NCI-H2227 (cell line): ENCODE data around the gene SNAP25.

Experiments
- DNase-seq: peaks from one replicate; lab custom pipeline; 2025; ENCODE audit not compliant: unreplicated experiment; lab: John Stamatoyannopoulos, UW

Gene SNAP25

DNA sequence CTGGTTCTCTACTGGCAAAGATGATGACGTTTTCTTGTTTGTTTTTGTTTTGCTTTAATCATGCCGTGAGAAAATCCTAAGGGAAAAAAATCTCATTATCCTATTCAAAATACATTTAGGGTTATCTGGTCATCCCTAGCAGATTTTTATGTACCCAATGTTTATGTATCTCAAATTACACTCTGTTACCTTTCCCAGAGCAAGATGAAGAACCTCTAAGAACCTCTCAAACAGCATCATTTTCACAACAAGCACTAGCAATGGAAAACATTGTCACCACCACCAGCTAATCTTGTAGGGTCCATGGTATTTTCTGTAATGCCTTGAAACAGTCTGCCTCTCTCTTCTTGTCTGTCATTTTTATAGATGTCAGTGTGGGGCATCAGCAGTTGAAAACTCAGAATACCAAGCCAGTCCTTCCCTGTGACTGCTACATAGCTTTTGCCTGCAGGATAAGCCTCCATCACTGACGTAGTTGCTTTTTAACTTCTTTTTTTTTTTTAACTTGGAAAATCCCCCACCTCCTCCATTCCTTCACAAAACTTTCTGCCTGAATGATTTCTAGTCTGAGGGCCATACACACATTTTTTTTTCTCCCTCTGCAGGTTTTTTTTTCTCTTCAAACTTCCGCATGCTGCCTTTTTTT is 2.4 kb upstream of the SNAP25 start:
- DNase-seq = no peak

DNA sequence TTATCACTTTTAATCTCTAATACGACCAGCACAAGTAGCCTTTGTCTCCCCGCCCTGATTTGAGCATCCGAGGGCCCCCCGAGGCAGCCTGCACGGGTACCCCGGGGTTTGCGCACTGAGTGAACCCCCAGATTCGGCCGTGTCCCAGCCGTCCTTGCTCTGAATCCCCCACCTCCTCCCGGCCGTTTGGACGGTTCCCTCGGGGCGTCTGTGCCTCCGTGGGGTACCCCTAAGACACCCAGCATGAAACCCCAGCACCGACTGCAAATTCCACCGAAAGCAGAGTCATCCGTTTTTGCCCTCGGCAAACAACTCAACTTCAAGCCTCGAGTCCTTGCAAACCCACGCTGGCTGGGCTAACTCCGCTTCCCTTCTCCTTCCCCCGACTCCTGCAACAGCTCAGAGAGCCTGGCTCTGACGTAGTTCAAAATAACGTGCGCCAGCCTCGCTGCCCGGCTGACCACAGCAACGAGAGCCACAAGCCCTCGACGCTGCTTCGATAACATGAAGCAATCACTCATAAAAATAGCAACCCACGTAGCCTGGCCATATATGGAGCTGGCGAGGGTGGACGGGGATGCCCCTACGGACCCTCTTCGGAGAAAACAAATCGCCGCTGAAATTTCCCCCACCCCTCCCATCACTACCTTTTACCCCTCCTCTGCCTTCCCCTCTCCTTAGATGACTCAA is 764 bp upstream of the SNAP25 start:
- DNase-seq = peak; percentile 89

DNA sequence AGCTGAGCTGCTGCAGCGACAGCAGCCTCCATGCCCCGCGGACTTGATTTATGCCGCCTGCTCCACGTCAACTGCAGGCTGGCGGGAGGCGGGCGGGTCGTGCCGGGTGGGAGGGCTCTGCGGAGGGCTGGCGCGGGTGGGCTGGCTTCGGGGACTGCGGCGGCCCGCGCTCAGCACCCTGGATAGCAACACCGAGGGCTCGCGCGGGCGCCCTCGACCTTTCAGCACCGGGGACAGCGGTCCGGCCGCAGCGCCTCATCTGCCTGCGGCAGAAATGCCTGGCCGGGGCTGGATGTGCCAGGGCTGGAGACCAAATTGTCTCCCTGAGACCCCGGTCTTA is 792 bp downstream of the SNAP25 start:
- peak; percentile 82 for DNase-seq

DNA sequence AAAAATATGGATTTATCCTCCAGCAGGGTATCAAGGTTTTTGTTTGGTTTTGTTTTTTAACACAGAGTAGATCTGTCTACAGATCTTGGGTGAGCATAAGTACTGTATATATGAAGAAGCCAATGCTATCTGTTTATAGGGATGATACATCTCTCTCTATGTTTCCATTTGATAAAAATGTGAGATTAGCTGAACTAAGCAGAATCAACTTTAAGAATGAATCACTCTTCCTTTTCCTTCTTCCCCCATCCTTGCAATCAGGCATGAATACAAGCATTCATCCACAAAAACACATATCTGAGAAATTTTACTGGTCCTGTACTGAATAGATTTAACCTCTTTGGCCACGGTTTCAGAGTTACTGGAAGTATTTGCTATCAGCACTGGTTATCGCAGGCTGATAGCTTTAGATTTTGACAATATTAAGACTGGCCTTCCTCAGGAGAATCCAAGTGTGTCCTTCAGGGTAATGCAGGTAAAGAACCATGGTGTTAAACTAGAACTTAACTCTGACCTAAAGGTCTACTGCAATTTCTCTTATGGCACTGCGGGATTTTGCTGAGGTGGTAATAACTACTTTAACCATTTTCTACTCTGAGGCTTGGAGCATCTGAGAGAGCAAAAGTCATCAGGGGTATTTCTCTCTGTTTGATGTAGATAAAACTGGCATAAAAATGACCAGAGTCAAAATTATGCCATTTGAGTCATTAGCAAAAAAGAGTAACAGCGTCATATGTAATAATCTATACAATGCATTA is 1.5 kb downstream of the SNAP25 start:
- DNase-seq = no peak

DNA sequence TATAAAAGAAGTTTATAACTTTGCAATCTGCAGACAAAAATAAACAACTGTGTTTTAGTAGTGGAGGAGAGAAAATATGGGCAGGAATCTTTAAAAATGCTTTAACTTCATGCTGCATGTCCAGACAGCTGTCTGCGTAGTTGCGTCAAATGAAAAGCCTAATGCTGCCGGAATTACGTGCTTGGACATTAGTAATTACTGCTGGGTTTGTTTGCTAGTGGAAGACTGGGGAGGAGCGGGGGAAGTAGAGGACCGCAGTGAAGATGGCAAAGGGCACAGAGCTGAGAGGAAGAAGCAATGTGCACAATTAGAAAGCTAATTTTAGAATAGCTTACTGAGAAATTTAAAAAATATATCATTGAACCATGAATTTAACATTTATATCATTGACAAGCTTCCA is 2.4 kb downstream of the SNAP25 start:
- DNase-seq = peak; percentile 49

DNA sequence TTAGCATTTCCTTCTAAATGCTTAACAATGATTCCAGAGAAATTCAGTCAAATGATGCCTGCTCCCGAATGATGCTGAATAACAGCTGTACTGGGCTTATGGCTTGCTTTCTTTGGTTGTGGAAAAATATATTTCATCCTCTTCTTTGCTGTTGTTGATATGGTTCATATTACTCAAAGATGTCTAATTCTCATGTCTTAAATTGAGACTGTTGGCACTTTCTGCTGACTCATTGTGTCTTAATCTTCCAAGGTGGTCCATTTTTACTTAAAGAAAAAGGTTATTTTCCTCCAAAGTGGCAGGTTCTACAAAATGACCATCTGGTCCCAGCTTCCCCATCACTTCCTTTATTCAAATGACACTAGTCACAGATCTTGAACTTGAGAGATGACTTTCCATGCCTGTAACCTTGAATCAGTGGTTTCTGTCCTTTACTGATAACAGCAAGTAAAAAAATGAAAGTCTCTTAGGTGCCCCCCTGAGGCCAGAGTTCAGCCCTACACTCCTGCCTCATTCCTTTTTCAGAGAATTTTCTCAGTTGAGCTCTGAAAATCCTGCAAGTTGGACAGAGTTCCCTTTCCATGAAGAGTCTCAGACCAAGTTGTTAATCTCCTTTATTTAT is 6.9 kb downstream of the SNAP25 start:
- peak; percentile 8 for DNase-seq

DNA sequence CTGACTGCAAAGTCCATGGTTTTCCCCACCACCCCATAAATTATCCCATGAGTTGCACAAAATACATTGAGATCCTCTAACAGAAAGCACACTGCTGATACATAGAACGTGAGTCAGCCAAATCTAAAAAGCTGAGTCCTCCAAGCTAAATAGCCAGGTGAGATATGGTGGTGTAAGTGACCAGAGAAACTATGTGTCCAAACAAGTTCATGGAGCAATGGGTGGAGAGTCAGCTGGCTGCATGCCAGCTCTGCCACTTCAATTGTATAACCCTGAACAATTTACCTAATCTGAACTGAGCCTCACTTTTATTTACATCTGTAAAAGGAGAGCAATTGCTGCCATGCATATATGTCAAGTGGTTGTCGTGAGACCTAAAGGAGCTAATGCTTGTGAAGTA is 9.7 kb downstream of the SNAP25 start:
- DNase-seq = peak; percentile 34

DNA sequence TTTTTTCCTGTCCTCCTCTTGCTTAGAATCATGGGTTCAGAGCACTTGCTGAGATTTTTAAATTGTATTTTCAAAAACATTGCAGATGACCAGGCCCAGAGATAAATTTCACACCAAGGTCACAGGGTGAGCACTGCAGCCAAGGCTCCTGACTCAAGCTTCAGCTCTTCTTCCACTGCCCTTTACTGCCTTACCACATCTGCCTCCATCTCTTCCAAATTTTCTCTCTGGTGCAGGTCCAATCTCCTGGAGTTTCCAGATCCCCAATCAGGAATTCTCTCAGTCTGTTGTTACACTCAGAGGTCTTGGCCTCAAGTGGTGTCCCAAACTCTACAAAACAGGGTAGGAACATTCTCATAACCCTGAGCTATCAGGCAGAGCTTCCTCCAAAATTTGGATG is 12.7 kb downstream of the SNAP25 start:
- no peak for DNase-seq

DNA sequence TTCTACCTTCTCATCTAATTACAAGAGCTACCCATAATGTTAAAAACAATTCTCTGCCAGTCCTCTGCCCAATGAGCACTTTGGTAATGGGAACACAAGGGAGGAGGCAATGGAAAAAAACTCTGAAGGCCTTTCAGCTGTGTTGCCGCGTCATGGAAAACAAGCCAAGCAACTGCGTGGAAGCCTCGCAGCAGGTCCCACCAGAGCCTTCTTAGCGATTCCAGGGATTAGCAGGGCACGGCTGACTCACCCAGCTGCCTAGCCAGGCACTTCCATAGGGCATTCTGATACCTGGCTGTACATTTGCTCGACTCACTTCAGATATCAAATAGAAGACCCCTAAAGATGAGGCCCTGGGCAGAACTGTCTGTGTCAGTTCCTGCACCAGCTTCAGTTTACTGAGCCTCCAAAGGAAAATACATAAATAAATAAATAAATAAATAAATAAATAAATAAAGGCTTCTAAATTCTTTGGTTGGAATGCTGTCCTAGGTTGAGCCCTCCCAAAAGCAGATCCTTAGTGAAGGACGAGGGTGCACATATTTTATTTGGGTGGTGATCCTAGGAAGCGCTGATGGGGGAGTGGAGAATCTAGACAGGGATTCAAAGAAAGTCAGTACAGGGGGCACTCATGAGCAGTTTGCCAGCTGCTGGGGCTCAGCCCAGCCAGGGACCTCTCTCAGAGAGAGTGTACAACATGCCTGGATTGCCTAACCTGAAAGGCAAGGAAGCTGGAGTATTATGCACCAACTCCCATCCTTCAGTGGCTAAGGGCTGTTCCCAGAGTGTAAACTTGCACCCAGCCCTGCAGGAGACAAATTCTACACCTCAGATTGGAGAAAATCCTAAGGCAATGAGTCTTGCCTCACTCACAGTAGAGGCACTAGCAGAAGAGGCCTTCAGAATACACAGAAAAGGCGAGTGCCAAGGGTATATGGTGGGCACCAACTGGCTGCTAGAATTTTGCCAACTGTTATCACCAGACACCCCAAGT is 18.2 kb downstream of the SNAP25 start:
- no peak for DNase-seq

DNA sequence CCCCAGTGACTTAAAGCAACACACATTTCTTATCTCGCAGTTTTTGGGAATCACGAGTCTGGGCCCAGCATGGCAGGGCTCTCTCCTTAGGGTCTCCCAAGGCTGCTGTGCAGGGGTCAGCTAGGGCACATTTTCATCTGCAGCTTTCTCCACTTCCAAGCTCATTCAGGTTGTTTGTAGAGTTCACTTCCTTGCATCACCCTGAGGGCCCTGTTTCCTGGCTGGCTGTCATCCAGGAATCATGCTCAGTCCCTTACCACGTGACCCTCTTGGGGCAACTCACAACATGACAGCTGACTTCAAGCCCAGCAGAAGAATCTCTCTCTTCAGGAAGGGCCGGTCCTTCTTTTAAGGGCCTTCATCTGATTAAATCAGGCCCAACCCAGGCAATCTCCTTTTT is 21.3 kb downstream of the SNAP25 start:
- peak; percentile 10 for DNase-seq

DNA sequence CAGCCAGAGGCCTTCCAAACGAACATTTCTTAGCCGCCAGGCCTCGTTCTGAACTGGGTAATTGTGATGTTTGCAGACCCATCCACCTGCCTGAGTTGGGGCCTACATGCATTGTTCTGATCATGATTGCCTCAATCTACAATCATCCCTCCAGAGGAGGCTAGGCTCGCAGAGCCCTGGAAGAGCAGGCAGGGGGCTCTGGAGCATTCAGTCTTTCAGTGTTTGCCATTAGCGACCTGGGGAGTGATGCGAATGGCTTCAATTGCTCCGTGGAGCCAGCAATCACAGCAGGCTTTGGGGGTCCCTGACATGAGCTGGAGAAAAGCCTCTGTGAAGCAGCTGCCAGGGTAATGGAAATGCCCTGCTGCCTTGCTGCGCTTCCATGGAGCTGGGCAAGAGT is 22.0 kb downstream of the SNAP25 start:
- DNase-seq = peak; percentile 25

DNA sequence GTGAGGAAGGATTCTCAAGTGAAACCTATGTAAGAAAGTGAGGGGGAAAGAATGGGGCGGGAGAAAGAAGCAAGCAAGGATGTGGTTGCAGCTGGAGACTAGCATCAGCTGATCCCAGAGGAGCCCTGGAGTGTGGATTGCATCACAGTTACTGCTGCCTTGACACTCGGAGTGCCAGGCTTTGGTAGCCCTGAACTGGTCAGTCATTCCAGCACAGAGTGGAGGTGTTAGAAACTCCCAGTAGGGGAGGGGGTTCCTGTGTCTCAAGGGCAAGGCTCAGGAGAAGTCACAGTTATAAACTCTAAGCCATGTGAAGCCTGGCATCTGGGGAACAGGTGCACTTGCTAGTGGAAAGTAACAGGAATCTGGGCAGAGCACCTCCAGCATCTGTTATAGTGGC is 23.5 kb downstream of the SNAP25 start:
- no peak for DNase-seq

DNA sequence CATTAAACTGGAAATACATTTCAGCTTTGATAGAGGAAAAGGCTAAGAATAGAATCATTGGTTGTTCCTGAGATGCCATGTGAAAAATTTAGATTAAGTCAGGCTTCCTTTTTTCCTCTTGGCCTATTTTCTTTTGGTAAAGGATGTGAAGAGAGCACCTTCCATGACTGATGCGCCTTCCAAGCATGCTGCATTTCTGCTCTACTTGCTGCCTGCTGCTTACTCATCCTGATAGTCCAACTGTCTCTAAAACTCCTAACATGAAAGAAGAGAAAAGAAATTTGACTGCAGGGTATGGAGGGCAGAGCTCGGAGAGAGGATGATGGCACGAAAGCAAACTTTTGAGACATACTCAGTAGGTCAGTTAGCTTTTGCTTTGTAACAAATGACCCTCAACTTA is 28.8 kb downstream of the SNAP25 start:
- no peak for DNase-seq

DNA sequence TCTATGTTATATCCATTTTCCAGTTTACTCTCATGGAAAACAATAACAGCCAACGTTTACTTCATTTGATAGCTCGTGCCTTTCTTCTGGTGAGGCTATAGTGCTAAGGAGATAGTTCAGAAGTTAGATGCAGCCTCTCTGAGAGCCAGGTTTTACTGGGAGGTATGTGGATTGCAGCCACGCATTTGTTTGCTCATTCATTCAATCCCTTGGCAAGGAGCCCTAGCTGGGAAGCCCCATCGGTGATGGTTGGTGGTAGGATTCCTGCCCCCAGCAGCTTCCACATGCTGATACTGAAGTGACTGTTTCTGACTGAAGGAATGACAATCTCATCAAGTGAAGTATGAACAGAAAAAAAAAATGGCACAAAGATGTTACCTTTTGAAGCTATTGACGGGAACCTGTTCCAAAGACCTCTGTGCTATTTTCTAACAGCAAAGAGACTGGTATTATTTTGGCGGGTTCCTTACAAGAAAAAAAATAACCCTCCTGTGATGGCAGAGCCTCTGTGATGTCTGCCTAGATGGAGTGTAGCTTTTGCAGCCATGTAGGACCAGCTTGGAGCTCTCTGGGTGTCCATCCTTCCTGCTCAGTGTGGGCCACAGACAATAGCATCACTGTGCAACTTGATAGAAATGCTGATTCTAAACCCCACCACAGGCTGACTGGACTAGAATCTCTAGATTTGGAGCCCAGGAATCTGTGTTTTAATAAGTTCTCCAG is 30.6 kb downstream of the SNAP25 start:
- DNase-seq = no peak

DNA sequence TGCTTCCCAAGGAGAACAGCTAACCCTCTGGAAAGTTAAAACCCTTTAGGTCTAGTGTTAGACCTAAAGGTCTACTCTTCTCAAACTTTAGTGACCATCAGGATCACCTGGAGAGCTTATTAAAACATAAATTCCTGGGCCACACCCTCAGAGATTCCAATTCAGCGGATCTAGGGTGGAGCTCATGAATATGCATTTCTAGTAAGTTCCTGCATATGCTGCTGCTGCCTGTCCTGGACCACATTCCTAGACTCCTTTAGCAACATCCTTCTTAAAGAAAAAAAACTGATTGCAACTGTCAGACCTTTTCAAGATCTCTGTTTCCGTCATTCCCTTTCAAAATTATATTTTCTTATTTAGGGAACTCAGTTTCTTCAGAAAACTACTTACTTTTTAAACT is 31.2 kb downstream of the SNAP25 start:
- no peak for DNase-seq

DNA sequence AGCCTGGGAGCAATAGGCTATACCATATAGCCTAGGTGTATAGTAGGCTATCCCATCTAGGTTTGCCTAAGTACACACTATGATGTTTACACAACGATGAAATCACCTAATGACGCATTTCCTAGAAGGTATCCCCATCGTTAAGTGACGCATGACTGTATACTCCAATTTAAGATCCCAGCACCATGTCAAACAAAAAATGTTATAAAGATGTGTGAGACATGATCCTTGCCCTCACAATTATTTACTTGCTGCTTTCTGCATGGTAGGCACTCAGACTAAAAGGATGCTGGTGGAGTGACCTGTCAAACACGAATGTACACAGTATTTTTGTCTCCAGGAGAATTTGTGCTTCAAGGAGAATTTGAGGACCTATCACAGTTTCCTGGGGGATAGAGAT is 32.3 kb downstream of the SNAP25 start:
- no peak for DNase-seq

DNA sequence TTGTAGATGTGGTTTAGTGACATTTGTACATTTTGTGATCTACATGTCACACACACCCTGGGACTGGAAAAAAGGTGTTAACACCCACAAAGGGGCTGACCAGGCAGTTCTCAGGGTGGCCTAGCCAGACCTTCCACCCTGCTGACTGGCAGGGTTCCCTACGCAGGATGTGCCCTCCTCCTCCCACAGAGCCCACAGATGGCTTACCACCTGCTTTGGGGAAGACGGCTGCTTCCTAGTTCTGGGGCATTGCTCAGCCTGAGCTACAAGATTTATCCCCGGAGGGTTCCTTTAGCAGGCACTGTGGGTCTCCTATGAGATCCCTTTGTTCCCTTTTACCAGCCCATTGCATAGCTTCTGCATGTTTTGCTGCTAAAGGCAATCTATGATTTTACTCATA is 35.1 kb downstream of the SNAP25 start:
- no peak for DNase-seq

DNA sequence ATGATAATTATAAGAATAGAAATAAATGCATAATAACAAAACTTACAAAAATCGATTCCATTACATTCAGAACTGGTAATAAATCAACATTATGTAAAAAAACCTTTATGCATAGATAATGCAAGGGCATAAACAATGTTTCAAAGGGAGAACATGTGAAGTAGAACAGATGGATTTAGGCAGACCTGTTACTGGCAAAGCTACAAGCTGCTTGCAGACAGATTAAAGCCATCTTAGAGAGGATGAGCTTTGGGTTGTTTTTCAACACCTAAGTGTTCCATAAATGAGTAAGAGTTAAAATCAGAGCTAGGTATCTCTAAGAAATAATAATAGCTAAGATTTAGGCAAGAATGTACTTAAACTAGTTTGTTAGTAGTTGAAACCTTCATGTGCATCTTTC is 37.2 kb downstream of the SNAP25 start:
- no peak for DNase-seq

DNA sequence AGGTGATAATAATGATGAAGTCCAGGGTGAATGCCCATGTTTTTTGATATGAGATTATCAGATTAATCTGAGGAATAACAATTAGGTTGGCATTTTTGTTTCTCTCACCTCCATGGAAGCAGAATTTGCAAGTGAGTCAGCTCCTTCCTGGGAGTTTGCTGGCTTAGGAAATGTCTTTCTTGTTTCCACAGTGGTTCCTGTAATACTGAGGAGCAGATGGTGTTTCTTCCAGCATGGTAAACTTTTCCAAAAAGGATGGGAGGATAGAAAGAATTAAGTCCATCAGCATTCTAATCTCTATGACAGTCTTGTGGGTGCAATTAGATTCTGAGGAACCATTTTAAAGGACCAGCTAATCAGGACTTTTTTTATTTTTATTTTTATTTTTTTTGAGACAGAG is 40.5 kb downstream of the SNAP25 start:
- DNase-seq = no peak

DNA sequence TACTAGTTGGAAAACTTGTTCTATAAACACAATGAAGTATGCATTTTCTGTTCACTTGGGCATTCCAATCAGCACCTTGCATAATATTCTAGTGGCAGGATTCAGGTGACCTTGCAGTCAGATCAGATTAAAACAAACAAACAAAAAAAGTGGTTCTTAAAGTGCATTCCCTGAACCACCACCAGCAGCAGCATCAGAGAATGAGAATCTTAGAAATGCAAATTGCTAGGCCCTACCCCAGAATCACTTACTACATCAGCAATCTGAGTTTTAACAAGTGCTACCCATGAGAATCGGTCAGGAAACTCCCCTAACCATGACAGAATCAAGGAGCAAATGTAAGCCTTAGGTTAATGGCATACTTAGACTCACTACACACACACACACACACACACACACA is 41.7 kb downstream of the SNAP25 start:
- no peak for DNase-seq
